ENCODE measurements around the gene TRIM39.
A peak's percentile ranks its signal among the peaks of the same experiment; 100 is the strongest.

Gene TRIM39

DNA sequence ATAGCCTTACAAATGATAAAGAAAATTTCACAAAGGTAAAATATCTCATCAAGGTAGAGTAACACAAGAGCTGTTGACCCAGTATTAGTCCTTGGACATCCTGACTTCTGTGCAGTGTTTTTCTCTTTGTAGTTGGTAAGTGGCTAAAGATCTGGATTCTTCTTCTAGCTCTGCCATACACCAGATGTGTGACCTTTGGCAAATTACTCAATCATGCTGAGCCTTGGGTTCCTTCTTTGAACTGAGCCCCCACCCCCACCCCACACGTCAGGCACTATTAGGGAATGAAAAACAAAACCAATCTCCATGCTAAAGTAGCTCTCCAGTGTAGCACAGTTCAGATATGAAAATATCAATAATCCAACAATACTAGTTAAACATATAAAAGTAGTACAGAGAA, 15.1 kb upstream of the TRIM39 start:
- no peak for TF ChIP-seq GABPA (IDR thresholded peaks at IDR 0.05; ENCODE audit: low read depth)
- TF ChIP-seq POLR2AphosphoS5 (IDR thresholded peaks at IDR 0.05; ENCODE audit: low read depth), result no peak
- TF ChIP-seq, protein P1, sequence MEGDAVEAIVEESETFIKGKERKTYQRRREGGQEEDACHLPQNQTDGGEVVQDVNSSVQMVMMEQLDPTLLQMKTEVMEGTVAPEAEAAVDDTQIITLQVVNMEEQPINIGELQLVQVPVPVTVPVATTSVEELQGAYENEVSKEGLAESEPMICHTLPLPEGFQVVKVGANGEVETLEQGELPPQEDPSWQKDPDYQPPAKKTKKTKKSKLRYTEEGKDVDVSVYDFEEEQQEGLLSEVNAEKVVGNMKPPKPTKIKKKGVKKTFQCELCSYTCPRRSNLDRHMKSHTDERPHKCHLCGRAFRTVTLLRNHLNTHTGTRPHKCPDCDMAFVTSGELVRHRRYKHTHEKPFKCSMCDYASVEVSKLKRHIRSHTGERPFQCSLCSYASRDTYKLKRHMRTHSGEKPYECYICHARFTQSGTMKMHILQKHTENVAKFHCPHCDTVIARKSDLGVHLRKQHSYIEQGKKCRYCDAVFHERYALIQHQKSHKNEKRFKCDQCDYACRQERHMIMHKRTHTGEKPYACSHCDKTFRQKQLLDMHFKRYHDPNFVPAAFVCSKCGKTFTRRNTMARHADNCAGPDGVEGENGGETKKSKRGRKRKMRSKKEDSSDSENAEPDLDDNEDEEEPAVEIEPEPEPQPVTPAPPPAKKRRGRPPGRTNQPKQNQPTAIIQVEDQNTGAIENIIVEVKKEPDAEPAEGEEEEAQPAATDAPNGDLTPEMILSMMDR (IDR thresholded peaks at IDR 0.05; ENCODE audit: insufficient read depth, low read length), result no peak
- TF ChIP-seq, protein P2, sequence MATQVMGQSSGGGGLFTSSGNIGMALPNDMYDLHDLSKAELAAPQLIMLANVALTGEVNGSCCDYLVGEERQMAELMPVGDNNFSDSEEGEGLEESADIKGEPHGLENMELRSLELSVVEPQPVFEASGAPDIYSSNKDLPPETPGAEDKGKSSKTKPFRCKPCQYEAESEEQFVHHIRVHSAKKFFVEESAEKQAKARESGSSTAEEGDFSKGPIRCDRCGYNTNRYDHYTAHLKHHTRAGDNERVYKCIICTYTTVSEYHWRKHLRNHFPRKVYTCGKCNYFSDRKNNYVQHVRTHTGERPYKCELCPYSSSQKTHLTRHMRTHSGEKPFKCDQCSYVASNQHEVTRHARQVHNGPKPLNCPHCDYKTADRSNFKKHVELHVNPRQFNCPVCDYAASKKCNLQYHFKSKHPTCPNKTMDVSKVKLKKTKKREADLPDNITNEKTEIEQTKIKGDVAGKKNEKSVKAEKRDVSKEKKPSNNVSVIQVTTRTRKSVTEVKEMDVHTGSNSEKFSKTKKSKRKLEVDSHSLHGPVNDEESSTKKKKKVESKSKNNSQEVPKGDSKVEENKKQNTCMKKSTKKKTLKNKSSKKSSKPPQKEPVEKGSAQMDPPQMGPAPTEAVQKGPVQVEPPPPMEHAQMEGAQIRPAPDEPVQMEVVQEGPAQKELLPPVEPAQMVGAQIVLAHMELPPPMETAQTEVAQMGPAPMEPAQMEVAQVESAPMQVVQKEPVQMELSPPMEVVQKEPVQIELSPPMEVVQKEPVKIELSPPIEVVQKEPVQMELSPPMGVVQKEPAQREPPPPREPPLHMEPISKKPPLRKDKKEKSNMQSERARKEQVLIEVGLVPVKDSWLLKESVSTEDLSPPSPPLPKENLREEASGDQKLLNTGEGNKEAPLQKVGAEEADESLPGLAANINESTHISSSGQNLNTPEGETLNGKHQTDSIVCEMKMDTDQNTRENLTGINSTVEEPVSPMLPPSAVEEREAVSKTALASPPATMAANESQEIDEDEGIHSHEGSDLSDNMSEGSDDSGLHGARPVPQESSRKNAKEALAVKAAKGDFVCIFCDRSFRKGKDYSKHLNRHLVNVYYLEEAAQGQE (IDR thresholded peaks at IDR 0.05; ENCODE audit: insufficient replicate concordance, low read depth), result no peak
- TF ChIP-seq SPI1 (IDR thresholded peaks at IDR 0.05; ENCODE audit: borderline replicate concordance, low read depth), result no peak
- no peaks in the 10 kb centered on the region for H3K27me3 ChIP-seq (ENCODE audit: insufficient read depth, poor library complexity, severe bottlenecking)
- peak; percentile 37 to 43 for DNase-seq (ENCODE audit: low read depth in 1 of 2, low spot score in 1 of 2)
- H3K27ac ChIP-seq (replicated peaks), result no peak overlapping the region
- no peak overlapping the region for H3K4me3 ChIP-seq (replicated peaks; ENCODE audit: insufficient read depth, low read length)

DNA sequence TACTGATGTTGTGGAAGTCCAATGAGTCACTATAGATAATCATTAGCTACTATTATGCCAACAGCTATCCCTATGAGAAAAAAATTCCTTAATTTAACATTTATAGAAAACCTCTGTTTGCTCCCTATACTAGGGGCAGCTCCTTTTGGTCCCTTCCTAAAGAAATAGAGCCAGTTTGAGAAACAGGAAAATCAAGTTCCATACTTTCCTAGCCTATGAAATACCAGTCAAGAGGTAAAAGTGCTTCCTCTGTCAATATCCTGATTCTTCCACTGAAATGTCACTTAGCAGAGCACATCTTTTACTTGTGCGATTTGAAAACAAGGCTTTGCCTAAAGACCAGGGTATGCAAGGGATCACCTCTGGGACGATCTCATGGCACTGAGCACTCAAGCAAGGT, 14.5 kb upstream of the TRIM39 start:
- Histone ChIP-seq H3K4me3 (replicated peaks; ENCODE audit: insufficient read depth, low read length) (no peak overlapping the region), H3K27ac (replicated peaks) (no peak overlapping the region), H3K27me3 (ENCODE audit: insufficient read depth, poor library complexity, severe bottlenecking) (no peaks in the 10 kb centered on the region)
- TF ChIP-seq POLR2AphosphoS5 (IDR thresholded peaks at IDR 0.05; ENCODE audit: low read depth), result no peak
- TF ChIP-seq, protein P2 (IDR thresholded peaks at IDR 0.05; ENCODE audit: insufficient replicate concordance, low read depth), result no peak
- TF ChIP-seq, protein P1 (IDR thresholded peaks at IDR 0.05; ENCODE audit: insufficient read depth, low read length), result no peak
- no peak for TF ChIP-seq GABPA (IDR thresholded peaks at IDR 0.05; ENCODE audit: low read depth)
- no peak for TF ChIP-seq SPI1 (IDR thresholded peaks at IDR 0.05; ENCODE audit: borderline replicate concordance, low read depth)
- no peak for DNase-seq (ENCODE audit: low read depth in 1 of 2, low spot score in 1 of 2)

DNA sequence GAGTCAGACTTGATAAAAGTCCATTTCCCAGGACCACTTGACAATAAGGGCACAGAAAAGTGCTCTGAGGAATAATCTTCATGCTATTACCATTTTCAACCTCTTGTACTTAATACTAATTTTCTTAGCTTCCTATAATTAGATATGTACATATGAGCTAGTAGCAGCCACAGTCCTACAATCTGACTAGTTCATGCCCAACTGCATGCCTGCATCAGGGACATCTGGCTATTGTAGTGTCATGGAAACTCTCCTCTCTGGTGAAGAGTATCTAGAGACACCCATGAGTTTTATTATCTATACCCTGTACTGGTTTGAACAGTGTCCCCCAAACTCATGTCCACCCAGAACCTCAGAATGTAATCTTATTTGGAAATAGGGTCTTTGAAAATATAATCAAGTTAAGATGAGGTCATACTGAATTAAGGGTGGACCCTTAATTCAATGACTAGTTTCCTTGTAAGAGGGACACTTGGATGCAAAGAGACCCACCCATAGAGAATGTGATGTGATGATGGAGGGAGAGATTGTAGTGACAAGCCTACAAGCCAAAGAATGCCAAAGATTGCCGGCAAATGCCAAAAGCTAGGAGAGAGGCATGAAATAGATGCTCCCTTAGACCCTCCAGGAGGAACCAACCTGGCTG, 13.9 kb upstream of the TRIM39 start:
- DNase-seq (ENCODE audit: low read depth in 1 of 2, low spot score in 1 of 2), result no peak
- Histone ChIP-seq H3K4me3 (replicated peaks; ENCODE audit: insufficient read depth, low read length) (no peak overlapping the region), H3K27me3 (ENCODE audit: insufficient read depth, poor library complexity, severe bottlenecking) (no peaks in the 10 kb centered on the region), H3K27ac (replicated peaks) (no peak overlapping the region)
- no peak for TF ChIP-seq POLR2AphosphoS5 (IDR thresholded peaks at IDR 0.05; ENCODE audit: low read depth)
- TF ChIP-seq SPI1 (IDR thresholded peaks at IDR 0.05; ENCODE audit: borderline replicate concordance, low read depth), result no peak

DNA sequence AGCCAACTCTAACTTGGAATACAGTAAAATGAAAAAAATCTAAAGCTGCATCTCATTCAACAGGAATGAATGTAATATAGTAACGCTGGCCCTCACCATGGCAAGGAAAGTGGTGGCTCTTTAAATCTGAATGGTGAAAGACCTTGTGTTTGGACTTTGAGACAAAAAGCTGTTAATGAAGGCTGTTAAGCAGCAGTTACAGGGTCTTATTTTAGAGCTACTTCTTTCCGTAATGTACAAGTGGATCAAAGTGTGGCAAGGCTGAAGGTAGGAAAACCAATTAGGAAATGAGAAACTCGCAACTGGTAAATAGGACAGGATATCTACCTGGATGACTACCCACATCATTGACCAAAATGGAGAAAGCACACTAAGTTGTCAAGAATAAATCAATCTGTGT, 11.6 kb upstream of the TRIM39 start:
- H3K4me3 ChIP-seq (replicated peaks; ENCODE audit: insufficient read depth, low read length), result no peak overlapping the region

More for the DNA sequence above, 11.6 kb upstream of the TRIM39 start:
- DNase-seq (ENCODE audit: low read depth in 1 of 2, low spot score in 1 of 2), result no peak
- TF ChIP-seq SPI1 (IDR thresholded peaks at IDR 0.05; ENCODE audit: borderline replicate concordance, low read depth) (no peak), POLR2AphosphoS5 (IDR thresholded peaks at IDR 0.05; ENCODE audit: low read depth) (no peak), GABPA (IDR thresholded peaks at IDR 0.05; ENCODE audit: low read depth) (no peak)
- TF ChIP-seq, protein P1 (IDR thresholded peaks at IDR 0.05; ENCODE audit: insufficient read depth, low read length), result no peak
- TF ChIP-seq, protein P2 (IDR thresholded peaks at IDR 0.05; ENCODE audit: insufficient replicate concordance, low read depth), result no peak
- Histone ChIP-seq H3K27me3 (ENCODE audit: insufficient read depth, poor library complexity, severe bottlenecking) (no peaks in the 10 kb centered on the region), H3K27ac (replicated peaks) (no peak overlapping the region)
